Measurements from ENCODE around the gene MIXL1. TPM values are rescaled to one million over a fixed set of nuclear protein-coding genes. Genes with fewer than 3 reads are reported as not detected.

The MIXL1 gene
- total and polyA plus RNA-seq, 2 of the 13 experiments (the other 11 are each of a cell fraction or from before 2014, with no cell fraction given): 7.6 to 18.5 TPM

- TF ChIP-seq AKNA (CRISPR knock-in tag; IDR thresholded peaks at IDR 0.05; ENCODE audit: borderline replicate concordance) (no peak), NCOA2 (CRISPR knock-in tag; IDR thresholded peaks at IDR 0.05) (peak; percentile 44), JDP2 (CRISPR knock-in tag; IDR thresholded peaks at IDR 0.05; ENCODE audit: borderline replicate concordance) (no peak), RBFOX2 (IDR thresholded peaks at IDR 0.05; ENCODE audit: low read depth, low read length) (peak; percentile 96), KDM5A (IDR thresholded peaks at IDR 0.05; ENCODE audit: borderline replicate concordance, low read length) (peak; percentile 76), GFI1 (CRISPR knock-in tag; IDR thresholded peaks at IDR 0.05; ENCODE audit: borderline replicate concordance) (peak; percentile 29; the same call in 1 of the 2 replicates), ASH2L (IDR thresholded peaks at IDR 0.05; ENCODE audit: insufficient read length, low read depth, low read length) (peak; percentile 96), REPIN1 (CRISPR knock-in tag; IDR thresholded peaks at IDR 0.05; ENCODE audit: borderline replicate concordance, low read depth) (peak; percentile 65; the same call in 1 of the 2 replicates), CHD2 (IDR thresholded peaks at IDR 0.05; ENCODE audit: low read depth, low read length) (peak; percentile 39; the same call in 1 of the 2 replicates), ZNF230 (CRISPR knock-in tag; IDR thresholded peaks at IDR 0.05) (peak; percentile 73; the same call in 1 of the 2 replicates), SMARCE1 (IDR thresholded peaks at IDR 0.05; ENCODE audit: borderline replicate concordance) (no peak), TIGD3 (CRISPR knock-in tag; IDR thresholded peaks at IDR 0.05; ENCODE audit: borderline replicate concordance) (0 out of 2 replicates have a peak, but pooled peaks have one; percentile 45), ZNF598 (CRISPR knock-in tag; IDR thresholded peaks at IDR 0.05; ENCODE audit: borderline replicate concordance) (peak; percentile 59; the same call in 1 of the 2 replicates), FOXC1 (CRISPR knock-in tag; IDR thresholded peaks at IDR 0.05; ENCODE audit: borderline replicate concordance) (peak; percentile 55), HOMEZ (CRISPR knock-in tag; IDR thresholded peaks at IDR 0.05; ENCODE audit: low read depth) (0 out of 2 replicates have a peak, but pooled peaks have one; percentile 32), MTF1 (CRISPR knock-in tag; IDR thresholded peaks at IDR 0.05) (no peak), SP1 (IDR thresholded peaks at IDR 0.05) (no peak), SP1 (CRISPR knock-in tag; IDR thresholded peaks at IDR 0.05) (no peak; the same call in 1 of the 2 replicates), ZNF160 (CRISPR knock-in tag; IDR thresholded peaks at IDR 0.05) (0 out of 2 replicates have a peak, but pooled peaks have one; percentile 62), ARHGAP35 (CRISPR knock-in tag; IDR thresholded peaks at IDR 0.05; ENCODE audit: borderline replicate concordance) (no peak)
Measured at GRCh38 chr1:226186124-226187018, 37.1 kb upstream of the MIXL1 start, which contains the start of gene ACBD3 (continued).
